Effector memory CD4-positive, alpha-beta T cell (primary cell): ENCODE results near the gene TLCD5.

Experiments
- DNase-seq, 3 donors: peaks; one replicate each; pipeline ENCODE4 v3.0.0-alpha.2; 2020
- H3K27ac ChIP-seq: 2 replicates; pipeline ENCODE4 v1.7.0; 2013; ENCODE audit warnings: mild to moderate bottlenecking, low read length, moderate library complexity; ENCODE audit not compliant: insufficient read depth, poor library complexity, severe bottlenecking
- H3K27me3 ChIP-seq: replicated peaks from 2 replicates; pipeline ENCODE4 v1.7.0; 2013; ENCODE audit warnings: mild to moderate bottlenecking, low read length; ENCODE audit not compliant: insufficient read depth, control insufficient read depth, poor library complexity, severe bottlenecking
- H3K36me3 ChIP-seq: 2 replicates; pipeline ENCODE4 v1.7.0; 2013; ENCODE audit warnings: mild to moderate bottlenecking, low read length, moderate library complexity; ENCODE audit not compliant: control insufficient read depth, insufficient read depth
- H3K4me1 ChIP-seq: 2 replicates; pipeline ENCODE4 v1.7.0; 2013; ENCODE audit warnings: low read length, mild to moderate bottlenecking; ENCODE audit not compliant: control insufficient read depth, insufficient read depth, poor library complexity, severe bottlenecking
- H3K4me3 ChIP-seq: 2 replicates; pipeline ENCODE4 v1.7.0; 2013; ENCODE audit warnings: low read length, low read depth, mild to moderate bottlenecking; ENCODE audit not compliant: insufficient read depth, poor library complexity, severe bottlenecking
- H3K9me3 ChIP-seq: 2 replicates; pipeline ENCODE4 v1.7.0; 2013; ENCODE audit warnings: mild to moderate bottlenecking, low read length, moderate library complexity; ENCODE audit not compliant: control insufficient read depth
- total RNA-seq, 3 donors: gene quantifications; one replicate each; lab custom pipeline; 2026; lab: John Stamatoyannopoulos, UW

Gene TLCD5
- total RNA-seq: 0 to 0.52 (median 0.17) reads per million in 3 donors

DNA sequence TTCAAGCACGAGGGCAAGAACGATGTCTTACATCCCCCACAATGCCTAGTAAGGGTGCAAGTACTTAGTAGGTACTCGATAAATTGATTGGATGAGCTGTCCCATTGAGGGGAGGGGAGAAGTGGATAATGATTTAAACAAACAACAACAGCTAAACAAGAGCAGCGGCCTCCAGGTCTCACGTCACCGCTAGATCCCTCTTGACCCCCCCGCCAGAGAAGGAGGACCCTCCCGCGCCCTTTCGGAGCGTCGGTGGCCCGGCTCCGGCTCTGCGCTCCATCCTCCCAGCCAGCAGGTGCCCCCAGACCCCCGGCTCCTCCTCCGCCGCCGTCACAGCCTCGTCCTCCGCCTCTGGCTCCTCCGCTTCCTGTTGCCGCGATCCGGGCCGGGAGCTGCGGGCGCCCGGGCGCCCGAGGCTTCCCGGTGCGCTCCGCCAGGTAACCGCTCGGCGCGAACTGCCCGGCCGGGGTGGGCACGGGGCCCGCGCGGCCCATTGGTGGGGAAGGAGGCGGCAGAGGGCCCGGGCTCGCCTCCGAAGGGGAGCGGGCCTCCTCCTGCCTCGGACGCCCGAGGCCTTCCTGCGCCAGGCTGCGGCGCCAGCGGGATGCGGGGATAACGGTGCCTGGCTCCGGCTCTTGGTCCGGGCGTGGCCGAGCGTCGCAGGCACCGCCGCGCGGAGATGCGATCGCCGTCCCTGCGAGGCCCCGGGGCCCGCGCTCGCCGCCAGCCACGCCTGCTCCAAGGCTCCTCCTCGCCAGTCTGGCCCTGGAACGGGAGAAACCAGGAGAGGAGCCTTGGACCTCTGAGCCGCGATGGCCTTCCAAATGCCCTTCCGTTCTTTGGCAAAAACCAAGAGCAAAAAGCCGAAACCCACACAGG, at the start of gene TLCD5:
Gene TLCD5 (plus strand): TSS at position 368 of the 879 bp plus-strand sequence. CDS start 2,143 bp downstream, outside the sequence.
- Histone ChIP-seq H3K4me3 (peak within 1 kb of the TSS; percentile 41), H3K36me3 (no peaks in the 10 kb centered on the region), H3K4me1 (peaks cover 13% of the 10 kb centered on the region), H3K27me3 (peaks cover 15% of the 10 kb centered on the region), H3K9me3 (no peaks in the 10 kb centered on the region), H3K27ac (no peak within 1 kb of the TSS)
- peak in 2 of 3 donors; percentile 10 to 26 for DNase-seq

DNA sequence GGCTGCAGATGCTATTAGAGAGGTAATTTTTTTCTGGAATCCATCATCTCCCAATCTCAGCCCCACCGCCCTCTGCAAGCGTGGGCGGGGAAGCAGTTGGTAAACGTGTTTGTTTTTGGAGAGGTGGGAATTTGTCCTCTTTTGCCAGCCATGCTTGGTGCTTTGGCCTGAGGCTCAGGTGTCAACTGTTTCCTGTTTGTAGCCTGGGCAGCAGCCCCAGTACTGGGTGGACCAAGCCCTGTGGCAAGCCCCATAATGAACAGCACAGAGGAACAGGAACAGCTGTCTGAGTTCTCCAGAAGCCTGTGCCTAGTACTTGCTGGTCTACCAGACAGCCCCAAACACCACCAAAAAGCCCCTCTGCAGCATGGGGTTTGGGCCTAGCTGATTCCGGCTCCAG, 45.6 kb upstream of the TLCD5 start:
- H3K9me3 ChIP-seq: no peaks in the 10 kb centered on the region

DNA sequence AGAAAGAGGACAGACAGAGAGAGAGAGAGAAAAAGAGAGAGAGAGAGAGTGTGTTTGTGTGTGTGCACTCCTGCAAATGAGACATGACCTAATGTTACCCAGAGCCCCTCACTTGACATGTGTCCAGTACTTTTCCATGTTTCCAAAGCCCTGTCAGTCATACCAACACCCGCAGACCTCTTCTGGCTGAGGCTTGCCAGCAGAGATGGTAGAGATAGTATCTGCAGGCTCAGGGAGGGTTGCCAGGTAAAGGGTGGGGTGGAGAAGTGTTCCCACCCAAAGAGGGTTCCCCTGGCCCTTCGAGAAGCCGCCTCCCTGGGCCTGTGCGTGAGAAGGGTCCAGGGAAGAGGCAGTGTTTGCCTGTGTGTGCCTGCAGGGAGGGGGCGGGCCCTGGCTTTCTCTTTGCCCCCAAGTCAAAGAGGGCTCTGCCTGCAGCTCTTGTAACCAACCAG, 44.5 kb upstream of the TLCD5 start:
- Histone ChIP-seq H3K4me1 (no peaks in the 10 kb centered on the region), H3K27ac (no peak overlapping the region), H3K4me3 (no peak overlapping the region), H3K36me3 (no peaks in the 10 kb centered on the region), H3K9me3 (no peaks in the 10 kb centered on the region), H3K27me3 (no peaks in the 10 kb centered on the region)
- DNase-seq: no peak

More for the DNA sequence above, 45.6 kb upstream of the TLCD5 start:
- Histone ChIP-seq H3K36me3 (no peaks in the 10 kb centered on the region), H3K27me3 (no peaks in the 10 kb centered on the region), H3K27ac (no peak overlapping the region), H3K4me1 (no peaks in the 10 kb centered on the region), H3K4me3 (no peak overlapping the region)
- no peak for DNase-seq

DNA sequence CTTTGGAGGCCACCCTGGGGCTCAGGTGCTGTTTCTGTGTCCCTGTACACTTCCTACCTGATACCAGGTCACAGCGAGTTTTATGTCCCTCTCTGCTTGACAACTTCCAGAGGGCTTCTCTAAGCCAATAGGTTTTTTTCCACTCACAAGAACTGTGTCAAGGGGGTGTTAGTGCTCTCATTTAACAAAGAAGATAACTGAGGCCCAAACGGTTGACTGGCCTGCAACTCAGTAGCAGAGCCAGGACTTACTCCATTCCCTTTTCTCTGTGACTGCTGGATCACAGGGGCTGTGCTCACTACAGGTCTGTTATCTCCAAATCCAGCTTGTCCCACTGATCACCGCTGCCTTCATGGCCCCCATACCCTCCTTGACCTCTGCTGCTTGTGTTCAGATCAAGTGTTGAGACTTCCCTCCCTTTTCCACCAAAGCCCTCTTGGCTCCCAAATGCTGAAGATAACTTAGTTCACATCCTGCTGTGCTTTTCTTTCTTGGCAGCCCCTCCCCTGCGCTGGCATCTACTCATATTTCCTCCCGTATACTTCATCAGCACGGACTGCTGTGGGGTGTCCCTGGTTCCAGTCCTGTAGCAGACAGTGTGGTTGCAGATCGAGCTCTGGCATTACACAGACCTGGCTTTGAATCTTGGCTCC, 43.8 kb upstream of the TLCD5 start:
- H3K9me3 ChIP-seq: no peaks in the 10 kb centered on the region
- no peak for DNase-seq
- H3K27ac ChIP-seq: no peak overlapping the region
- no peaks in the 10 kb centered on the region for H3K4me1 ChIP-seq
- H3K4me3 ChIP-seq: no peak overlapping the region
- H3K36me3 ChIP-seq: no peaks in the 10 kb centered on the region
- H3K27me3 ChIP-seq: no peaks in the 10 kb centered on the region

DNA sequence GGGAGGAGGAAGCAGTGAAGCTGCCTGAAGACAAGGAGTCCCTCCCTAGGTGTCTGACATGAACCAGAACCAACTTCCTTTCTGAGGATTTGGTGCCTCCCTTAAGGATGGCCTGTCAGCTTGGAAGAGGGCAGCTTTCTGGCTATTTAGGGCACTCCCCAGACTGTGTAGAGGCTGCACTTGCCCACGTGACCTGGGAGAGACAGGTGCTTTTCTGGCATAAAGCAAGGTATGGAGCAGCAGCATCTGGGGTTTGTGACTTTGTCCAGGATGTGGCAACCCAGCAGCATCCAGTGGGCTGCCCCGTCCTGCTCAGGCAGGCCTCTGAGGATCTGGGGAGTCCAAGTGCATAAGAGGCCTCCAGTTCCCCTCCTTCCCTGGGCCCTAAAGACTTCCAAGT, 42.0 kb upstream of the TLCD5 start:
- no peaks in the 10 kb centered on the region for H3K4me1 ChIP-seq
- no peak overlapping the region for H3K27ac ChIP-seq
- no peak for DNase-seq
- no peak overlapping the region for H3K4me3 ChIP-seq
- H3K9me3 ChIP-seq: no peaks in the 10 kb centered on the region
- H3K36me3 ChIP-seq: no peaks in the 10 kb centered on the region
- H3K27me3 ChIP-seq: no peaks in the 10 kb centered on the region

DNA sequence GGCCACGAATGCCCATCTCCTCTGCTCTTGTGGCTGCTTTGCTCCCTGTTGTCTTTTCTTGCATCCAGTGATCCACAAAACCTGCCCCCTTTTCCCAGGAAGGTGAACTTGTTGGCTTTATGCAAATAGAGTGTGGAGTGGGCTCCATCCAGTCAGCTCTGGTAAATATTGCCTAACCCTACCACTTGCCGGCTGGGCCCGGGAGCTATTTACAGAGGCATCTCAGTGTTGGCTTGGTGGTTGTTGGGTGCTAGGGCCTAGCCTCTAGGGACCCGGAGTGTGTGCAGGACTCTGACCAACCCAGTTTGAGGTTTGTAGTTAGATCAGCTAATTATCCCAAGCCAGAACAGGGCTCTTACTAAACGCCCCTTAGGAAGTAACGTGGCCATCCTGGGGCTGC, 40.8 kb upstream of the TLCD5 start:
- Histone ChIP-seq H3K27ac (no peak overlapping the region), H3K36me3 (no peaks in the 10 kb centered on the region), H3K27me3 (no peaks in the 10 kb centered on the region), H3K9me3 (no peaks in the 10 kb centered on the region), H3K4me1 (no peaks in the 10 kb centered on the region), H3K4me3 (no peak overlapping the region)
- no peak for DNase-seq

DNA sequence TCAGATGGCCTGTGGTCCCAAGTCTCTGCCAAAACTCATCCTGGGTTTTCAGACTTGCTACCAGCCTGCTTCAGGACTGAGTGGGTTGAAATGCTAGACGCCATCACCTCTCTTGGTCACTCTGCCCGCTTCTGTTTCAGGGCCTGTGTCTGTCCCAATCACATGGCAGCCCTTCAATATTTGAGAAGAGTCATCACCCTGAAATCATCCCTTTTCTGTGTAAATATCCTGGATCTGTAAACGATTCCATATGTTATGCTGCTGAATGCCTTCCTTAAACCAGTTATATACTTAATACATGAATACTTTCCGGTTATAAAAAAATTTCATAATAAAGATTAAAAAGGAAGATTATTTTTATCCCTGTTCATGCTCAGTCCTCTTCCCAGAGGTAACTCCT, 39.8 kb upstream of the TLCD5 start:
- DNase-seq: no peak

DNA sequence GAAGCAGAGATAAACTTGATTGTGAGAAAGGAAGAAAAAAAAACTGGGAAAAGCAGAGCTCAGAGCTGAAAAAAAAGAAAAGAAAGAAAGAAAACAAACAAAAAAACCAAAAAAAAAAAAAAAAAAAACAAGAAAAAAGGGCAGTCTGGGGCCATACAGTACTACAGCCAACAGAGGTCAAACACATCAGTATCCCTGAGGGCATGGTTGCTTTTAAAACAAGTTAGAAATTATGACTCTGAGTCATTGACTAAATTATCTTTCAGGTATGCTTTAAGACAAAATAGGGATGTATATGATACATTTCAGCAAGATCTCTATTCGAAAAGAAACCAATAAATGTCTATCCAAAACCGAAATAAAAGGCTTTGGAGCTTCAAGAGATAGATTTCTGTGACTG, 37.1 kb upstream of the TLCD5 start:
- Histone ChIP-seq H3K27ac (no peak overlapping the region), H3K36me3 (no peaks in the 10 kb centered on the region), H3K4me1 (no peaks in the 10 kb centered on the region), H3K9me3 (no peaks in the 10 kb centered on the region), H3K4me3 (no peak overlapping the region), H3K27me3 (peaks cover 2% of the 10 kb centered on the region)
- no peak for DNase-seq

More for the DNA sequence above, 39.8 kb upstream of the TLCD5 start:
- Histone ChIP-seq H3K27me3 (peaks cover 2% of the 10 kb centered on the region), H3K27ac (no peak overlapping the region), H3K4me1 (no peaks in the 10 kb centered on the region), H3K4me3 (no peak overlapping the region), H3K9me3 (no peaks in the 10 kb centered on the region), H3K36me3 (no peaks in the 10 kb centered on the region)

DNA sequence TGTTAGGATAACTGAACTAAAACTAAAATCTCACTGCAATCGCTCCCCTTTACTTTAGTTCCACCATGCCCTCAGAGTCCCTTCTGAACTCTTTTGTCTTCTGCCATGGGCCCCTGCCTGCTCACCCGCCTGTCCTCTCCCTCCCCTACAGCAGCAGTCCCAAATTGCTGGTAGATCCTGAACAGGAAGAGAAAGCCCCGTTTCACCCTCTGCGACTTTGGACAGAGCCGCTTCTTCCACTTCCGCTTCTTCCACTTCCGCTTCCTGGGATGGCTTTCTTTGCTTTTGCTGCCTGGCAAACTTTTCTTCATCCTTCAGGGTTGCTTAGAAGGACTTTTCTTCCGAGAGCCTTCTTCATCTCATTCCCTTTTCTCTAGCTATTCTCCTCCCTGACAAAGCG, 35.7 kb upstream of the TLCD5 start:
- Histone ChIP-seq H3K36me3 (no peaks in the 10 kb centered on the region), H3K27ac (no peak overlapping the region), H3K9me3 (no peaks in the 10 kb centered on the region), H3K4me1 (no peaks in the 10 kb centered on the region), H3K27me3 (peaks cover 8% of the 10 kb centered on the region), H3K4me3 (no peak overlapping the region)
- DNase-seq: no peak

DNA sequence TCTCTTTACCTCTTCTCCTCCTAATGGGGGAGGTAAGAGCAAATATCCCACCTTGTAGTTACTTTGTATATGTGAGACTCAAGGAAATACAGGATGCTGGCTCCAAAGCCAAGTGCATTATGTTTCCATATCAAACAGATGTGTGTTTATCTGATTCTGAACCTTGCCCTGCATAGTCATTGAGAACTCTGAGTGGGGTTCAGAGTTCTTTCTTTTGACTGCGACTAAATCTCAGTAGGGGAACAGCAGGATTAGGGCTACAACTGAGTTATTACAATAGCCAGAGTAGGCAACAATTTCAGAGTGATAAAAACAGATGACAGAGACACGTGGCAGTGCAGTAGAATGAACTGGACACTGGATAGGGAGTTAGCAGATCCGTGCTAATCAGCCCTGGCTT, 34.1 kb upstream of the TLCD5 start:
- H3K4me1 ChIP-seq: no peaks in the 10 kb centered on the region
- no peak for DNase-seq
- no peak overlapping the region for H3K4me3 ChIP-seq
- H3K27me3 ChIP-seq: peaks cover 8% of the 10 kb centered on the region
- no peak overlapping the region for H3K27ac ChIP-seq
- H3K36me3 ChIP-seq: no peaks in the 10 kb centered on the region
- no peaks in the 10 kb centered on the region for H3K9me3 ChIP-seq
